NCI-H1930 (cell line): Measurements from ENCODE around the gene ATG5.

ENCODE experiments used
- DNase-seq, 2 experiments: peaks; one replicate each; lab custom pipeline; 2025; lab: John Stamatoyannopoulos, UW

ATG5 gene

DNA sequence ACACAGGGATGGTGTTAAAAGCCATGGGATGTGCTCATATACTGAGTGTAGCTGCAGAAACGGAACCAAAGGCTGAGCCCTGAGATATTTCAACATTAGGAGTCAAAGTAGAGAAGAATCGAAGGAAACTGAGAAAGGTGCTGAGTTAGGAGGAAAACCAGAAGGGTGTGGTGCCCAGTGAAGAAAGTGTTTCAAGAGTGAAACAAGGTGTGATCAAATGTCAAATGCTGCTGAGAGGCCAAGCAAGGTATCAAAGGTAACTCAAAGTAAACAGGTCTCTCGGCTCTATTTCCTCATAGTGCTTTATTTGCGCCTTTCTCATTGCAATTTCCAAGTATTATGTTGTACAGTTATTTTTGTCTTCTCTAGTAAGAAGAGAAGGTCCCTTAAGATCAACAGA lies 145.4 kb downstream of the ATG5 start:
- no peak for DNase-seq

DNA sequence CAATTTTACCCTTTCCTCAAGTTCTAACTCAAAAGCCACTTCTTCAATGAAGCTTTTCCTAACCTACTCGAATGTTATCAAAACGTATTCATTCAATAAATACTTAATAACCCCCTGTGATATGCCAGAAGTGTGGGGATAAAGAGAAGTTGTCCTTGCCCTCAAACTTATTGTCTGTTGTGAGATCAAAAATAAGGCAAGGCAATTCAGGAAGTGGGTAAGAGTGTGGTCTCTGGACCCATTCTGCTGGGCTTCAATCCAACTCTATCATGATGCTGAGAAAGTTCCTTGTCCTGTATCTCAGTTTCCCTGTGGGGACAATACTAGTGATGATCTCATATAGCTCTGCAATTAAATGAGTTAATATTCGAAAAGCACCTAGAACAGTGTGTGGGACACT lies 146.7 kb downstream of the ATG5 start:
- no peak for DNase-seq

DNA sequence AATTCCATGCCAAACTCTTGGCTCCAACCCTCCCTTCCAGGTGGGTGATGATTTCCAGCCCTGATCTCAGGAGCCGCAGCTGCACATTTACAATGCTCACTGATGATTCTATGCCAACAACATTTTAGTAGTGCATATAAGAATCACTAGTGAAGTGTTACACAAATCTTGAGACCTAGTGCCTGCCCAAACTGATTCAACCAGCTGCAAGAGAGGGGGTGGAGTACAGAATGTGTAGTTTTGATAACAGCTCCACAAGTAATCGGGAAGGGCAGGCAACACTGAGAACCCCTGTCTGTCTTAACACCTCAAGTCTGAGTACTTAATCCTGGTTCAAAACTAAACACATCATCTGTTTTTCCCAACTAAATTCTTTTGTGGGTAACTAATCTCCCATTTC lies 147.8 kb downstream of the ATG5 start:
- DNase-seq: no peak

DNA sequence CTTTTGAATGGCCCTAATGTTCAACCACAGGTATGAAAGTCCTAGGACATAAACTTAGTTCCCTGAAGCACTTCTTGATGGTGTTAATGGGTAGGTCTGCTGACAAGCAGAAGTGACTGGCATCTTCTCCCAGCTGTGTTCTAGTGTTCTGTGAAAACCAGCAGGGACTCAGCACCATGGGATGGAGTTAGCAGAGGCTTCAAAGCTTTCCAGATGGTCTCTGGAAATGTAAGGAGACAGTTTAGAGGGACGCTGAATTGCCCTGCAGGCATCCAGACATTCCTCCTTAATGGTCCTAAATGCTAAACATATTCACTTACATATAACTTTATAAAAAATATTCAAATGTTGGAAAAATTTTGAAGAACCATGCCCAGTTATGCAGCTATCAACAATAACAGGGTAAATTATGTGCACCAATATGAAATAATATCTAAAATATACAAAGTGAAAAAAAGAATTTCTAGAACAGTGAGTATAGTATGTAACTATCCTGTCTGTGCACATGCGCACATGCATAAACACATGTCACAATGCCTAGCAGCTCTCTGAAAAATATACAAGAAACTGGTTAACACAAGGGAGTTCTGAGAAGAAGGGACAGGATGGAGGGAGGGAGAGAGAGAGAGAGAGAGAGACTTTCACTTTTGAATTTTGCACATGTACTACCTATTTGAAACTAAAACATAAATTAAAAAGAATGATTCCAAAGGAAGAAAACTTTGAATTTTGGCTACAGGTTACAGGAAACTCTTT lies 152.3 kb downstream of the ATG5 start:
- DNase-seq: no peak

DNA sequence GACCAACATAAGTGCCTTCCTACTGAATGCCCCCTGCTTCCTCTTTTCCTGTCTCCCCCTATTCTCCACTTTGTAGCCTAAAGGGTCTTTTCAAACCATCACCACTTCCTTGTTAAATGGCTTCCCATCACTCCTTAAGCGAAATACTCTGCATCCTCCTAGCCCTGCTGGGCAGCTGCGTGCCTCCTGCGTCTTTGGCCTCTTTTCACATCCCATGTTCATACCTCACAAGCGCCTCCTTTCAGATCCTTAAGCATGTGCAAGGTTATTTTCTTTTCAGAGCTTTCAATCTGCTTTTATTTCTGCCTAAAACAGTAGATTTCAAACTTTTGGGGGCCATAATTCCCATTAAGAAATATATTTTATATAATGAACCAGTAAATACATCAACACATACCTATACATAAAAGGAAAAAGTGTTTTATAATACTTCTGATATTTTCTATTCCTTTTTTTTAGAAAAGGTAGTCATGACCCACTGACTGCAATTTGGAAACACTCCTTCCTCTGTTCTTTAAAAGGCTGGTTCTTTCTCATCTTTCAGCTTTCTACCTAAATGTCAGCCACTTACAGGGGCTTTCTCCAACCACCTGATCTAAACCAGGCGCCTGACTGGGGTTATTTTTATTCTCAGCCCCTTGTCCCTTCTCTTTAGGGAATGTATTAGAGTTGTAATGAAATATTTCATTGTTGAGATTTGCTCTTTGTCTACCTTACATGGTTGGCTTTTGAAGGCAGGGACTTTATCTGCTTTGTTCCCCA lies 155.3 kb downstream of the ATG5 start:
- no peak for DNase-seq

DNA sequence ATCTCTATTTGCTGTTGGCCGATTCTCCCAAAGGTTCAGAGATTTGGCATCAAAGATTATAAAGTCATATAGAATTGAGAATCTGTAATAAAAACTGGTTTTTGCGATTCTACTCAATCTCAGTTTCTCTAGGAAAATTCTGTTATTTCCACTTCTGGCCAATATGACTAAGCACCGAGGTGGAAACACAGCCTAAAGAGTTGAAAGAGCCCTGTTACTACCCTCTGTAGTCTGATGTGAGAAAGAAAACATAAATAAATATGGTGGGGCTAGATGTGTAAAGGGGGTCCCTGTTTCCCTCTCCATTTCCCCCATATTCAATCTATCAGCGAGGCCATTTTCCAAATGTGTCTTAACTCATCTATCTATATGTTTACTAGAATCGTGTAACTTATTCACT lies 156.0 kb downstream of the ATG5 start:
- DNase-seq: no peak

DNA sequence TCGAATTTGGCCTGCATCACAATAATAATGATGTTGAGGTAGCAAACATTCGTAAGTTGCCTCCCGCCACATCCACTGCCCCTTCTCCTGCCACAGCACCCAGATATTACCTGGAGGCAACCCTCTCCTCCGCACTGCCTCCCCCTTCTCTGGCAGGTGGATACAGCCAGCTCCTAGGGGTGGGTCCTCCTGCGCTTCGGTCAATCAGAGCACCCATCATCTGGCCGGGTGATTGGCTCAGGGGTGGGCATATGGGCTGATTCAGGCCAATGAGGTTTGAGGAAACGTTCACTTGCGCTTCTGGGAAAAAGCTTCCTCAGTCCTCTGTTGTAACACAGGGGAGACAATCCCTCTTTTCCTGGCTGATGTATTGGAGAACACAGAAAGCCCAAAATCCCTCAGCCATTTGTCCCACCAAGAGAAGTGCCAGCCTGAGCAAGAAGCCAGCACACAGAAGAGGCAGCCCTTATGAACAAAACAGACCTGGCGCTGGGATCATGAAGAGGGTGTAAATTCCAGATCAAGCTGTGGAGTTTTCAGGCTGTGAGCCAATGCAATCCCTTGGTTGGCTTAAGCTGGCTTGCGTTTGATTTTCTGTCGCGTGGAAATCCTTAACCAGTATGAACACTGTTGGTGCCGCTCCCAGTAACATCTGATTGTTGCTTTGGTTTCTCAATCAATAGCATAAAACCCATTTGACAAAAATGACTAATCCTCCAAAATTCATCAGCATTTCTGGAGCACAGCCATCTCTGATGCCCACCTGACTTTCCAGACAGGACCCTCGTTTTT lies 157.3 kb downstream of the ATG5 start:
- DNase-seq: no peak

DNA sequence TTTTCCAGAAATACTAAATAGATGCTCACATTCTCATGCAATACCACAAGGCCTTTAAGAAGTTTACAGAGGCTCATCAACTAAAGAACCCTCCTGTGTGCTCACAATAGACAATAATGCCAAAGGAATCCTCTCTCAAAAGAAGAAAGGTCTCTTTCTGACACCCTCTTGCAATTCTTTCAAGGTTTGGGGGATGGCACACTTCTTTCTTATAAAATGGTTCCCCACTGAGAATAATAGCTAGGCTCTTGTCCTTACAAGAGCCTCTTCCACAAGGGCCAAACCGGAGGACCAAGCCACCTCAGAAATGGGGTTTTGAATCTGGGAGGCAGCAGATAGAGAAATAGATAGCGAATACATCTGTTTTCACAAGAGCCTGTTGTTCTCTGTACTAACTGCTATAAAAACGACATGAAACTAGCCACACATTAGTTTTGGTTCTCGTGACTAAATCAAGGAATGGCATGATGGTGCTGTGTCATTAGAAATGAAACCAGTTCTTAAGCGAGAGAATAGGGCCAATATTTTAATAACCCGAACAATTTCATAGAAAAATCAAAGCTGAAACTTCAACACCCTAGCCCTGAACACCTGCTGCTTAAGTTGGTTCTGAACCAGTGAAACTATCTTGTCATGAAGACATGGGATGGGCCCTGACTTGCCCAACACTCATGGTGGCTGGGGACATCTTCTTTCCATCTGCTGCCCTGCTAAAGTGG lies 158.3 kb downstream of the ATG5 start:
- DNase-seq: no peak

DNA sequence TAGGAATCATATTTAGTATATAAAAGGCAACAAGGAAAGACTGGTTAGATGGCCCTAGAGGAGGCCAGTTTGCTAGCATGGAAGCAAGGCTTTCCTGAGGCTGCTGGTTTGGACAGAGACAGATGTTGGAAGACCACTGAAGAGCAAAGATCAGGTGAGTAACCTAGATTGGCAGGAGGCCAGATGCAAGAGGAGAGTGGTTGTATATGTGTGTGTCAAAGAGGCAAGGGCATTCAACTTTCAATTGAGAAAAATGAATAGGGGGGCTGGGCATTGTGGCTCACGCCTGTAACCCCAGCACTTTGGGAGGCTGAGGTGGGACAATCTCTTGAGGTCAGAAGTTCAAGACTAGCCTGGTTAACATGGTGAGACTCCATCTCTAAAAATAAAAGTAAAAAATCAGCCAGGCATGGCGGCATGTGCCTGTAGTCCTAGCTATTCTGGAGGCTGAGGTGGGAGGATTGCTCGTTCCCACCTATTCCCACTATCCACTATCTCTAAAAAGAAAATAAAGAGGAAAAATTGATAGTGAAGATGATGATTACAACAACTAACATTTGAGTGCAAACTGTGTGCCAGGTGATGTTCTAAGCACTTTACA lies 159.6 kb downstream of the ATG5 start:
- no peak for DNase-seq

DNA sequence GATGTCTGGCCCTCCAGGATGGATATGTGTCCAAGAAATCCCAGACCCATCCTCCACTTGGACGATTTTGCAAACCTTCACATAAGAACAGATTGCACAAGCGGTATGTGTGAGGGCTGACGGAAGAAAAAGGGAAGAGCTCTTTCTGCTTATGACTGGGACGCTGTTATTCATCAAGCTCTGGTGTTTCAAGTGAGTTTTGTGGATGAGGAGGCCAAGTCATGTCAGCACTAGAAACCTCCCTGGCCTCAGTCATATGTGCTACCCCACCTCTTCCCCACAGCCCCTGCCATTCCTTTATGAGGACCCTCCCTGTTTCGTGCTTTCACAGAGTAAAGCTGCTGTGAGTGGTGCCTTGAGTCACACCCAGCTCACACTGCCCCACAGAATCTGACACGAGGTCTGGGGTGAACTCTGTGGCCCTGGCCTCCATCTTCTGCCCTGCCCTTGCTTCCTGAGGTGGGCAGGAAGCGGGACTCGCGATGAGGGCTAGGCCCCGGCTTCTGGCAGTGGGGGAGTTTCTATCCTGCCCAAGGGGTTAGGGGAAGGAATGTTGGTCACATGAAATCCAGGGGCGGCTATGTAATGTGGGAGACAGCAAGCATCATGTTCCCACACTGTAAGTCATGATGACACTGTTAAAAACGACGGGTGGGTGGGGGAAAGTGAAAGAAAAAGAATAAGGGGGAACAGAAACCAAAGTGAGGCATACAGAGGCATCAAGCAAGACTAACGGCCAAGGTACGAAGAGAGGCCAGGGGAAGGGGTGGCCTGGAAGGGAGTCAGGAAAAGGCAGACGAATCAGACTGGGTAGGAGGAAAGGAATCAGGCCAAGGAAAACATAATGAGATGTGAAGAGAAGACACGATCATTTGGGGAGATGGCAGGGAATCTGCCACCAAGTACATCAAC lies 161.3 kb downstream of the ATG5 start:
- no peak for DNase-seq

DNA sequence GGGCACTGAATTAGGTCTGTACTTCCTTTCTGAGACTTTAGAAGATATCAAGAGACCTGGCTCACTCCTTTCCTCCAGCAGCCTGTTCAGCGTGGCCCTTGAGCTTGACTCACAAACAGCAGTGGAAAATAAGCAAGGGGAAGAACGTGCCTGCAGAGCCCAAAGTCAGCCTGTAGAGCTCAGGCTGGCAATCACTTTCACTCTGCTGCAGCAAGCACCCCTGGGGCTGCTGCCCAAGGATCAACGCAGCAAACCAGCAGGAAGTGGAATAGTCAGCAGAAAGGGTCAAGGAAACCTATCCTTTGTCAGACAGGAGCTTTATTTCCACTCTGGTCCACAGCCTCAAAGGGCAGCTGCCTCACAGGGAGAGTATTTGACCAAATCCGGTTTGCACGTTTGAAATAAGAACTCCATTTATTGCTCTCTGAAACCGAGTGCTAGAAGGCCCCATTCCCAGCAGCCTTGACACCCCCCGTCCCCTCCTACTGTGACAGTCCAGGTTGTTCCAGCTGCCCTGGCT lies 162.1 kb downstream of the ATG5 start:
- DNase-seq: no peak

DNA sequence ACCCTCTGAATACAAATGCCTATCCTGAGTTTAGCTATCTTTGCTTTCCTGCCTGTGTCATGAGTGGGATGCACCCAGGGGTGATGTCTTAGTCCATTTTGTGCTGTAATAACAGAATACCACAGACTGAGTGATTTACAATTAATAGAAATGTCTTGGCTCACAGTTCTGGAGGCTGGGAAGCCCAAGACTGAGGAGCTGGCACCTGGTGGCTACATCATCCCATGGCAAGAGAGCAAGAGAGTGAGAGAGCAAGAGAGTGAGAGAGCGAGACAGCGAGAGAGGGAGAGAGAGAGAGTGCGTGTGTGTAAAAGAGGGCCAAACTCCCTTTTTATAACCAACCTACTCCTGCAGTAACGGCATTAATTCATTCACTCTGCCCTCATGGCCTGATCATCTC lies 162.6 kb downstream of the ATG5 start:
- no peak for DNase-seq

DNA sequence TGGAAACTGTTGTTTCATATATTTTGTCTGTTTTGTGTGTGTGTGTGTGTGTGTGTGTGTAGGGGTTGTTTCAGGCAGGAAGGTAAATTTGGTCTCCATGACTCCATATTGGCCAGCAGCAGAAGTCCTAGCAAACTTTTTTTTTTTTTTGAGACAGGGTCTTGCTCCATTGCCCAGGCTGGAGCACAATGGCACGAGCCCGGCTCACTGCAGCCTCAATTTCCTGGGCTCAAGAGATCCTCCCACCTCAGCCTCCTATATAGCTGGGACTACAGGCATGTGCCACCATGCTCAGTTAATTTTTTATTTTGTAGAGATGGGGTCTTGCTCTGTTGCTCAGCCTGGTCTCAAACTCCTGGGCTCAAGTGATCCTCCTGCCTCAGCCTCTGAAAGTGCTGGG lies 163.7 kb downstream of the ATG5 start:
- DNase-seq: no peak

DNA sequence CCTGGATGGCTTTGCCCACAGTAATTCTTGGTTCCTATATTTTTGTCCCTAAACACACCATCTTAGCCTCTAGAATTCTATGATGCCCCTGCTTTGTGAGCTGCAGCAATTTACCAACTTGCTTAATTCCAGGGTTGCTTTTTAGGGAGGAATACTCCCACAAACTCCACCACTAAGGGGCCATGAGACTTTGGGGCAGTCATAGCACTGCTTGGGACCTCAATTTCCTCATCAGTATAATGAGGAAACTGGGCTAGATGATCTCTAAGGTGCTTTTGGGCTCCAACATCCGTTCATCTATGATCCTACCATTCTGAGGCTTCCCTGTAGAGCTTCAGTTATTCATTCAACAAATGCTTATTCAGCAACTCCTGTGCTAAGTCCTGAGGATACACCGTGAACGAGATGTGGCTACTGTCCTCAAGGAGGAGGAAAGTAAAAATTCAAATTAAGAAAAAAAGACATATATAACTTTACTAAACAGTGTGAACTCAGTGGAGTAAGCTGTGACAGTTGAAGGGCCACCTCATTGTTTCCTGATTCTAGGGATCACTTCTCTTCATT lies 164.2 kb downstream of the ATG5 start:
- no peak for DNase-seq

DNA sequence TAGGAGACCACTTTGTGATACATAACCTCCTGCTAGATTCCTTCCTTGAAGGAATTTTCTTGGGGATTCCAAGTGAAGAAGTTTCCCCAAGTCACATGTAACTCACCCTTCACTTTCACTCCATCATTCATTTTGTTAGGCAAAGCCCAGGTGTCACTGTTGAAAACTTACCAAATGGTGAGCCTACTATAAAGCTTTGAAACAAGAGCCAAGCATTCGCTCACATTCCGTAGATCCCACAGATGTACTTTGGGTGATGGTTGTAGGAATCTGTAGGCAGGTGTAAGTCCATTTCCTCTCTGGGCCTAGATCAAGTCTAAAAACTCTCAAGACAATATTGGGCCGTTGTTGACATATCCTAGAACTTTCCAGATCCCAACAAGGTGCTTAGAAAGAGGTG lies 165.4 kb downstream of the ATG5 start:
- DNase-seq: no peak

DNA sequence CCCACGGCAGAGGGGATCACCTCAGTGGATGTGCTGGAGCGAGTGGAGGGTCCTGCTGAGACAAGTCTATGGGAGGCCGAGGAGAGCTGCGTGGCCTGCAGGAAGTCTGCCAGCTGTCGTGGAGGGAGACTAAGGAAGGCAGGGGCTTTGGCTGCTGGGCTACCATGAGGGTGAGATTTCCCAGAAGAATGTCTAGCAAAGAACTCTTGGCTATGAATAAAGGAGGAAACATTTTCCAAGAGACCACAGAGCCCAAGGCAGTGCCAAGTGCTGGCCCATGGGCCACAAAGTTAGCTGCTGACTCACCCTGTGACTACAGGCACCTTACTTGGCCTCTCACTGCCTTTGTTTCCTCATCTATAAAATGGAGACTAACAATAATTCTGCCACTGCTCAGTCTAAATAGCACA lies 166.0 kb downstream of the ATG5 start:
- no peak for DNase-seq

DNA sequence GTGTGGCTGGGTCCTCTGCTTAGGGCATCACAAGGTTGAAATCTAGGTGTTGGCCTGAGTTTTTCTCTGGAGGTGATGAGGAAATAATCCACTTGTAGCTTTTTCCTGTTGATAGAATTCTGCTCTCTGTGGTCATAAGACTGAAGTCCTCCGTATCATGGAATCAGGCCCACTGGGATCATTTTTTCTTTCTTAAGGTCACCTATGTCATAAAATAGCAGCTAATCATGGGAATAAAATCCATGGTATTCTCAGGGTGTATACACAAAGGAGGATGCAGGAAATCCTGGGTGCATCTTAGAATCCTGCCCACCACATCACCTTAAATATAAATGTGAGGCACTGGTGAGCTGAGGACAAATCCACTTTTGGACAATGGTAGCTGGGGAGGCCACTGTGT lies 166.7 kb downstream of the ATG5 start:
- DNase-seq: no peak

DNA sequence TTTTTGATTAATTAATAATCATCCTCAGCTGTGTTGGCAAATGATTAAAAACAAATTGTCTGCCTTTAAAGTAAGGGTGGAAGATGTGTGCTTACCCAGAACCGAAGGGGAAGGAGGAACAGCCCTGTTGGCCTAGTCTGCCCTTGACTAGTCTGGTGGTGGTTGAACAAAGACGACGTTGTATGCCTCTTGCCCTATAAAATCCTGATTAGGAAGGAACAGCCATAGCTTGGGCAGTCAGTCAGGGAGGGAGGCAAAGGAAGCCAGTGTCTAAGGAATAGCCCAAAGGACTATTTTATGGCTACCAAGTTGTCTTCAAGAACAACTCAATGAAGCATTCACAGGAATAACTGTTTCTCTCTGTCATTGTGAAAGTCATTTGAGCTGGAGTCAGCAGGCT lies 168.7 kb downstream of the ATG5 start:
- DNase-seq: no peak

DNA sequence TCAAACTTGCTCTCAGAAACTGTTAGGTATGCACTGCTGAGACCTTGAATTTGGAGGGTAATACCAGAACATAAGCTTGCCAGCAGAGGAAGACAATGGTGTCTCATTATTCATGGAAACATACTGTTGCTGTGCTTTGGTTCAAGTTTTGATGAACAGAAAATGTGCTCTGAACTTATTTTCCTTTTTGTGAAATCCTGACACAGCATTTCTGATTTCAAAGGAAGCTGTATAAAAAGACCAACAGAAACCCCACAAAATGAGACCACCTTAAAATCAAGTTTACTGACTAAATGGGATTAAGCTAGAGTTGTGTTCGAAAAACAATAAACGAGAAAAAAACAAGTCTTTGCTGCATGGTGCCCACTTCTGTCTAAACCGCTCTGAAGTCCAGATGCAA lies 169.1 kb downstream of the ATG5 start:
- no peak for DNase-seq

DNA sequence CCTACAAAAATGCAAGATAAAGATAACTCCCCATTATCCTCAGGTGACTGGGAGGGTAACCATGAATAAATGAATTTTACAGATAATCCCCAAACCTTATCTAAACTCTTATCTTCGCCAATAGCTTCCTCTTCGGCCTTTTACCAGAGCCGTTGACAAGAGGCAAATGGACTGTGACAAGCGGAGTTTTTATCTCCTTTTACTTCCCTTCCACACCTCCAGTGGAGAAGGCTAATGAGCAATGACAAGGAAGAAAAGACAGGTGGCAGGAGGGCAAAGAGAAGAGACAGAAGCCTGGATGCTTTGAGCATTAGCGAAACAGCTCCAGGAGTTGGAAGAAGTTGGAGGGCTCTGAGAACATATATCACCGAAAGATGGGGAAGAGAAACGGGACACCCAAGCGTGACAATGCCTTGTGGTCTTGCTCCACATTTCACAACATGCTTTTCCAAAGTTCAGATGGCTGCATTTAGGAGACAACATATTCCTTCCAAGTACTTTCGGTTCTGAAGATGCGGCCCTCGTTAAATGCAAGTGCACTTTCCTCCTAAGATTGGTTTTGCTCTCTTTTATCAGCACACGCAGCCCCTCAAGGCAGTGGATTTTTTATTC lies 170.2 kb downstream of the ATG5 start:
- no peak for DNase-seq
